GM10847 (cell line): Measurements from ENCODE around the gene NBPF15.
"Not testable (repeated sequence)": the region's sequence is repeated elsewhere in the genome, so short reads cannot be mapped to it uniquely, and the experiment has no call there.

Experiments
- POLR2A ChIP-seq: IDR thresholded peaks from 2 replicates; pipeline ENCODE4 v1.6.1; 2011; ENCODE audit not compliant: insufficient read length; ENCODE audit errors: extremely low read depth

The NBPF15 gene, protein sequence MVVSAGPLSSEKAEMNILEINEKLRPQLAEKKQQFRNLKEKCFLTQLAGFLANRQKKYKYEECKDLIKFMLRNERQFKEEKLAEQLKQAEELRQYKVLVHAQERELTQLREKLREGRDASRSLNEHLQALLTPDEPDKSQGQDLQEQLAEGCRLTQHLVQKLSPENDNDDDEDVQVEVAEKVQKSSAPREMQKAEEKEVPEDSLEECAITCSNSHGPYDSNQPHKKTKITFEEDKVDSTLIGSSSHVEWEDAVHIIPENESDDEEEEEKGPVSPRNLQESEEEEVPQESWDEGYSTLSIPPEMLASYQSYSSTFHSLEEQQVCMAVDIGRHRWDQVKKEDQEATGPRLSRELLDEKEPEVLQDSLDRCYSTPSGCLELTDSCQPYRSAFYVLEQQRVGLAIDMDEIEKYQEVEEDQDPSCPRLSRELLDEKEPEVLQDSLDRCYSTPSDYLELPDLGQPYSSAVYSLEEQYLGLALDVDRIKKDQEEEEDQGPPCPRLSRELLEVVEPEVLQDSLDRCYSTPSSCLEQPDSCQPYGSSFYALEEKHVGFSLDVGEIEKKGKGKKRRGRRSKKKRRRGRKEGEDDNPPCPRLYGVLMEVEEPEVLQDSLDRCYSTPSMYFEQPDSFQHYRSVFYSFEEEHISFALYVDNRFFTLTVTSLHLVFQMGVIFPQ

DNA sequence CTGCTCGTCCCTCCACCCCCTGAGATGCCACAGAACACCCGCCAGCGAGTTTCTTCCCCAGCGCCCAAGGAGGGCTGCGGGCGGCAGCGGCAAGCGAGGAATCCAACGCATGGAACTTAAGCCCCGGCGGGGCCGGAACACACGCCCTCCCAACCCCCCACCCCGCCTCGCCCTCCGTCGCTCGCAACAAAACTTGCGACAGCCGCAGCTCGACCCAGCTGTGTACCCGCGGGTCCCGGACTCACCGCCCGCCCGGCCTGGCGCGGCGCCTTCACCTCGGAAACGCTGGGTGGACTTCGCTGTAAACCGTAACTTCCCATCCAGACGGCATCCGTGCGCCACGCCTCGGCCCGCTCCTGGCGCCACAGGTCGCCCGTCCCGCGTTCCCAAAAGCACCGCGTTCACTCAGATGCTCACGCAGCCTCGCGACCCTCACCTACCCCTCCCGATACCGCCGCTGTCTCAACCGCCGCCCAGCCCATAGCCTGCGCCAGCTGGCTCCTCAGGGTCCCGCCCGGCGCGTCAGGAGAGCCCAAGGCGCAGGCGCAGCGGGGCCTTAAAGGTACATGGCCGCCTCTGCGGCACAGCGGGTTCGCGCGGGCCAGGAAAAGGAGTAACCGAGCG, at the start of gene NBPF15:
TSS of gene NBPF15 (minus strand) at position 534 of the 624 bp plus-strand sequence. CDS start 21,666 bp downstream, outside the sequence.
- TF ChIP-seq POLR2A: not testable (repeated sequence)

DNA sequence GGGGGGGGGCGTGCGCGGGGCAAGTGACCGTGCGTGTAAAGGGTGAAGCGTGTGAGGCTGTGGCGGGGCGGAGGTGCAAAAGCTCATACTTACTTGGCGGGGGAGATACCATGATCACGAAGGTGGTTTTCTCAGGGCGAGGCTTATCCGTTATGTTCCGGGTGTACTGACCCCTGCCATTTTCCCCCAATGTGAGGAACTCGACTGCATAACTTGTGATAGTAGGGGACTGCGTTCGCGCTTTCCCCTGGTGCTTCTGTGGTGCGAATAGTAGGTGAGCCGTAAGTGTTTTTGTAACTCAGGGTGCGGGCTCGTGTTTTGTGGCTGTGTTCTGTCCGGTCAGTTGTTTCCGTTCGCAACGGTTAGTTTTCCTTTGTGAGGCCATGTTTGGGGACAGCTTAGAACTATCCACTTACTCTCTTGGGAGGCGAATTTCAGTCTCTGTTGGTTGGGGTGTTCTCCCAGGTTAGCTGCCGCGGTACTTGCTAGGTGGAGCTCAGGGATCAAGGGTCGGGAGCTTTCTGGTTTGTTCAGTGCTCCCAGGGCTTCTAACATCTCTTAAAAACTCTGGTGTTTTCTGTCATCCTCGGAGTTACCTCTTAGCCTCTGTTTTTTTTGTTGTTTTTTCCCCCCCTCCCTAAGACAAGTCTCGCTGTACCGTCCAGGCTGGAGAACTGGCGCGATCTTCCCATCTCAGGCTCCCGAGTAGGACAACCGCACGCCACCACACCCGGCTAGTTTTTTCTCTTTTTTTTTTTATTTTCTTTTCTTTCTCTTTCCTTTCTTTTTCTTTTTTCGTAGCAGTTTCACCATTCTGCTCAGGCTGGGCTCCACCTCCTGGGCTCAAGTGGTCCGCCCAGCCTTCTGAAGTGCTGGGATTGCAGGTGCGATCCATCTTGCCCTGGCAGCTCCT, 48.7 kb downstream of the NBPF15 start:
- TF ChIP-seq POLR2A: peak; percentile 94
